Measurements from ENCODE around the gene SLCO2B1.

Gene SLCO2B1

DNA sequence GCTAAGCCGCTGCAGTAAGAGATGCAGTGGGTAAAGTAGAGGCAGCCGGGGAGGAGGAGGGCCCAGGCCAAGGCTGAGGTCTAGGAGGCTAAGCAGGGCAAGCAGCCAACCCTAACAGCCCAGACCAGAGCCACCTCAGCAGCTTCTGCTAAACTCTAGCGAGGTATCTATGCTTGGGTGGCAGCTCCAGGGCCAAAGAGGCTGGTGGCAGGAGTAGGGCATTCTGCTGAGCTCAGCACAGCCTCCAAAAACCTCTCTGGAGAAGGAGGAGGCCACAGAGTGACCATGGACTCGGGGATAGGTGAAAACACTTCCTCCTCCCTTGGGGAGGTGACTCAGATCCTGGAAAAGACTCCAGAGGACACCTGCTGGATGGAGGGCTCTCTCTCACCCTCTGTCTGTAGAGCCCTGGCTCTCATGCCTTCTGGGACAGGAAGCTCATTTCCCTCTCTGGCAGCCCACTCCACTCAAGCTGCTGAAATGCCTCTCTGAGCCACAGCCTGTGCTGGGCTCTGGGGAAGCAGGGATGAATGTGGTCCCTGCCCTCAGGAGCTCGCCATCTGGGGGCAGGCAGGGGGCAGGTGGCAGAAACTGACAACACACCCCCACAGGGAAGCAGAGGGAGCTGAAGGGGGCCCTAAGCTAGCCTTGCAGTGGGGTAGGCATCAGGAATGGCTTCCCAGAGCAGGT lies 73.2 kb downstream of the SLCO2B1 start:
- no peak for DNase-seq (ENCODE audit: low spot score)

DNA sequence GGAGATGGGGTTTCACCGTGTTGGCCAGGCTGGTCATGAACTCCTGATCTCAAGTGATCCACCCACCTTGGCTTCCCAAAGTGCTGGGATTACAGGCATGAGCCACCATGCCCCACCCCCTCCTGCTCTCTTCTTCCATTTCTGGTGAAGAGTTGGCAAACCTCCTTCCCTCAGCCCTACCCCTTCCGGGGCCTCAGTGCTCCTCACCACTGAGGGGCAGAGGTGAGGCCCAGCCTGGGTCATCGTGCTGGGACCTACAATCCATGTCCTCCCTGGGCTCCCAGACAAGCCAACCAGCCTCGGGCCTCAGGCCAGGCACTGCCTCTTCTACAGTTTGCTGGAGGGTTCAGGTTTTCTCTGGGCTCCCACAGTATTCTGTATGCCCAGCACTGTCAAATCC lies 74.9 kb downstream of the SLCO2B1 start:
- DNase-seq (ENCODE audit: low spot score), result no peak

DNA sequence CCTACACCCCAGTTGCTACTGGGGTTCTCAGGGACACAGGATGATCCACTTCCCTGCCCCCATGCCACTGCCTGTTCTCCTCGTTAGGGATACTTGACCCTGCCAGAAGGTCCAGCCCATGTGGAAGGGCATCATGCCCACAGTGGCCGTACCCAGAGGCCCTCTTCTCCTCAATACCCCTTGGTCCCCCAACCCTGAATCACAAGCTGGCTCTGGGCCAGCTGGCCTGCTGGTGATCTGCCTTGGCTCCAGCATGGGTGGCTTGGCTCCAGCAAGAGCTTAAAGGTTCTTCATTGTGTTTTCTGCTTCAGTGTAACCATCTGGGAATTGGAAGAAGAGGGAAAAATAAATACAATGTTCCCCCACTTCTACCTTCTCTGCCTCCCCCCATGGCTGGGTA lies 78.6 kb downstream of the SLCO2B1 start:
- DNase-seq (ENCODE audit: low spot score), result no peak

DNA sequence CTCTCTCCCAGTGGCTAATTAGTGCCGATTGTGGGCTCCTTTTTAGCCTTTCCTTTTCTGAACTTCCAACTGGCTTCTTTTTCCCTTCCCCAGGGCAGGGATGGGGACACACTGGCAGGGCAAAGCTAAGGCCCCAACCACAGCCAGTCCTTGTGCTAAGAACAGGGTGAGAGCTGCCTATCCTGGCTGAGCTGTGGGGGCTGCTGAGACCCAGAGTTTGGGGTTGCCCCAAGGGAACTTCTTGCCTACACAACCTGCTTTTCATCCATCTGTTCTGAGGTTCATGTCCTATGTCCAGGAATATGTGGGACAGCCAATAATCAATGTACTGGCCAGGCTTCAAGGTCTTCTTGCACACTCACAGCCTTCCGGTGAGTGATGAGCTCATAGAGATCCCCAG lies 79.7 kb downstream of the SLCO2B1 start:
- no peak for DNase-seq (ENCODE audit: low spot score)

DNA sequence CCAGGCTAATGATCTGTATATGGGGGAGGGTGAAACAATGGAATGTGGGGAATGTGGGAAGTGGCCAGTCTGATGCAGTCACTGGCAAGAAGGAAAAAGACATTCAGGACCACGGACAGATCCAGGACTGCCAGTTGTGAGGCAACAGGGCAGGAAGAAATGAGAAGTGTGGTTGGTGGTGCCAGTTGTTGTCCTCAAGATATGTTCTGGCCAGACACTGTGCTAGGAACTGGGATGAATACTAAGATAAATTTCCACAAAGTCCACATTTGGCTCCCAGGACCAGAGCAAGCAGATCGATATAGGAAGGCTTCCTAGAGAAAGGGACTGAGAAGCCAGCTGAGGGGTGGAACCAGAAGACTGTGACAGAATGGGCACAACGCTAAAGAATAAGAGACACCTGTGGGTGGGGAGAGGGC lies 82.9 kb downstream of the SLCO2B1 start:
- DNase-seq (ENCODE audit: low spot score), result peak; percentile 52

DNA sequence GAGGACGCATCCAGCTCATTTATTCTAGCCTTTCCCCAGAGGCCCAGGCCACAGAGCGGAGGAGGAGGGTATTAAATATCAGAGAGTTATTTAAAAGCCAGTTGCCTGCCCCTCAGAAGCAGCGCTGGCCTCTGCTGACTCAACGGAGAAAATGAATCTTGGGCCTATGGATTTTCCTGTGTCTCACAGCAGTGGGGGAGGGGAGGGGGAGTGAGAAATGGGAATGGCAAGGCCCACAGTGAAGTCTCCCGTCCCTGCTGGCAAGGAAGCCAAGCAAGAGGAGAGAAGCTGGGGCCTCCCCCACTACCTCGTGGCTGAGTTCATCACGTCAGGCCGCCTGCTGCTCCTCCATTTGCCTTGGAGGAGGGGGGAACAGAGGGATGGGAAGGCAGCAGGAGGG lies 85.2 kb downstream of the SLCO2B1 start:
- no peak for DNase-seq (ENCODE audit: low spot score)

DNA sequence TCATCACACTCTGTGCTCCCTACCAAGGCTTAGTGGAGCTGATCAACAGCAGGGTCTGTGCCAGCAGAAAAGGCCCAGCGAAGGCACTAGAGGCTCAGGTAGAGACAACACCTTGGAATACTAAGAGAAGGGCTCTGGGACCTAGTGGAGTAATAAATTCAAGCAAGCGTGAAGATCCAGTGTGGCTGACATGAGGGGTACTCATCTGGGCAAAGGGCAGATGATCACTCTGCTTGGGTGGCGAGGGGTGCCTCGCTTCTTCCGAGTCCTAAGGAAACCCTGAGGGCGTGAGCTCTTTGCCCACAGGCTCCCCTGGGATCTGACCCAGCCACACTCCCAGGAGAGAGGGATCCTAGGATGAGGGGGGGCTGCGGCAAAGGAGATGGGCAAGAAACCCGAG lies 86.1 kb downstream of the SLCO2B1 start:
- no peak for DNase-seq (ENCODE audit: low spot score)

DNA sequence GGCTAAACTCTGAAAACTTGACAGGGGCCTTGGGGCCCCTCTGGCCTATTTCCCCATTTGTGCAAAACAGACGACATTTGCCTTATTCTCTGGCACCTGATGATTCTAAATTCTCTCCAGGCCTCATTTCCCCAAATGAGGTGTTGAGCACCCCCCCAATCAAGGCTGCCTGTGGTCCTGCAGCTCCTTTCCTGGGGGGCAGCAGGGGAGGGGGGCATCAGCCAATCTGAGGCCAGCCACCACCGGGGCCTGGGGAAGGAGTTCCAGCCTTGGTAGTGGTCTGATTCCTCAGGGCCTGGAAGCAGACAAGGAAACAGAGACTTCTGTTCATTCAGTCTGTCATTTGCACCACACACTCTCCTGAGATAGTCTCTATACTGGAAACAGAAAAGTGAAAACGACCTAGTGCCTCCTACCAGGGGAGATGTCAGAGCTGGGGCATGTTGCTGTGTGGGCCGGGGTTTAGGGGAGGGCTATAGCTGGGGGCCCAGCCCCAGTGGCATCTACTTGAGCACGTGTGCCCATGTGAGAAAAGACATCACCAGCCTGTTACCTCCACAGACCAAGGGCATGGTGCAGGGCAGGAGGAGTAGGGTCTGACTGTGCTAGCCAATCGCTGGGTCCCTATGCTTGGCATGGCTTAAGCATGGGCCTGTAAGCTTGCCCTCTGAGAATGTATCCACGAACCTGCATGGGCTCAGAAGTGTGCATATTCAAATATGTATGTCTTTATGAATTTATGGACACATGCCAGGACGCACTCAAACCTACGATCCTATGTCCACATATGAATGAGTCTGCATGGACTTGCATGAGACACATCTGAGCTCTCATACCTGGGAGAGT lies 87.9 kb downstream of the SLCO2B1 start:
- DNase-seq (ENCODE audit: low spot score), result no peak

DNA sequence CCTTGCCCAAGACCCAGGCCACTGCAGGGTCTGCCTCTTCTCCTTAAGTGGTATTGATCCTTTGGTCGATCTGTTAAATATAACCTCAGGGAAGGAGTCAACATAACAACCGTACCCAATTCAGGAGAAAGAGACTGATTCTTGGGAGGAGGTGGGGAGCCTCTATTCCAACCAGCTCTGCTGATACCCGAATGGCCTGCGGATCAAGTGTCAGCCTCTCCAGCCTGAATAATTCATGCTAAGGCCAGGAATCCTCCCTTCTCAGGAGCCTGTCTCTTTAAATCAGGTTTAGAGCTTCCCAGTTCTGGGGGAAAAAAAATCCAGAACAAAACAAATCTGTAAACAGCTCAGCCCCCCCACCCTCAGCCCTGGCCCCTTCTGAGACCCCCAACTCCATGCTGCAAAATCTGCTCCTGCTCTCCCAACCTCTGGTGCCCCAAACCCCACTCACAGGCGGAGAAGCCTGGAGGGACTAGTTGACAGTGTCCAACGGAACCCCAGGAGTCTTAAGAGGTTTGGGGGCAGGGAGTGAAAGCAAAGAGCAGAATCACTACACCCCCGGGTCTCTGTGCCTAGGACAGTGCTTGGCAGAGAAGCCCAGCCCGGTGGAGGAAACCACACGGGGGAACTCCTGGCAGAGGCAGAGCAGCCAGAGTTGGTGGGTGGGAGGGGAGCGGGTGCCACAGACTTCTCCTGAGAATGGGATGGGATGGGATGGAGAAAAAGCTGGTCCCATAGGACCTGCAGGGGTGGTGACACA lies 88.8 kb downstream of the SLCO2B1 start:
- DNase-seq (ENCODE audit: low spot score), result no peak

DNA sequence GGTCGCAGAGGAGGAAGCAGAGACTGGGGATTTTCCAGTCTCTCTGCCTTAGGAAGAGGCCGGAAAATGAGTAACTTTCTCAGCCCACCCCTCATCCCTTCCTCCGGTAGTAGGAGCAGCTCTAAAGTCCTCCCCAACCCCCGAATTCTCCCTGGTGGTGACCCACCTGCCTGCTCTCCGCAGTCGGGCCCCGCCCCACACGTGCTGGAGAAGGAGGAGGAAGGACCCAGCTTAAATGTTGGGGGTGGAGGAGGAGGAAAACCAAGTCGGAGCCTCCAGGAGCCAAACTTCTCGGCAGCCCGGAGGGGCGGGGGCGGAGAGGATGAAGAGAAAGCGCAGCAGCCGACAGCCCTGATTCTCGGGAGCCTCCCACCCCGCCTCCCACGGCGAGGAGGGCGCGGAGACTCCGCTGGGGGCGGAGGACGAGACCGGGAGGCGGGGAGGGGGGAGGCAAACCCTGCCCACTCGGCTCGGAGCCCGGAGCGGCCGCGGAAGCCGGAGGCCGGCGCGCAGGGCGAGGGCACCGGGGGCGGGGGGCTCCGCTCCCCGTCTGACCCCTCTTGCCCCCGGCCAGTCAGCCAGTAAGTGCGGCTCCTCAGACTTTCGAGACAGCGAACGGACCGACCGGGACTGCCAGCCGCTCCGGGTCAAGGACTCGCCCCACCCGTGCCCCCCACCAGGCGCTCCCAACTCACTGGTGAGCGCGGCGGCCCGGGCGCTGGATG lies 89.6 kb downstream of the SLCO2B1 start, which contains the start of gene TPBGL:
Gene TPBGL, plus strand, starts transcription at position 464 of the 725 bp plus-strand sequence. CDS start 276 bp downstream, outside the sequence.
- DNase-seq (ENCODE audit: low spot score), result no peak

DNA sequence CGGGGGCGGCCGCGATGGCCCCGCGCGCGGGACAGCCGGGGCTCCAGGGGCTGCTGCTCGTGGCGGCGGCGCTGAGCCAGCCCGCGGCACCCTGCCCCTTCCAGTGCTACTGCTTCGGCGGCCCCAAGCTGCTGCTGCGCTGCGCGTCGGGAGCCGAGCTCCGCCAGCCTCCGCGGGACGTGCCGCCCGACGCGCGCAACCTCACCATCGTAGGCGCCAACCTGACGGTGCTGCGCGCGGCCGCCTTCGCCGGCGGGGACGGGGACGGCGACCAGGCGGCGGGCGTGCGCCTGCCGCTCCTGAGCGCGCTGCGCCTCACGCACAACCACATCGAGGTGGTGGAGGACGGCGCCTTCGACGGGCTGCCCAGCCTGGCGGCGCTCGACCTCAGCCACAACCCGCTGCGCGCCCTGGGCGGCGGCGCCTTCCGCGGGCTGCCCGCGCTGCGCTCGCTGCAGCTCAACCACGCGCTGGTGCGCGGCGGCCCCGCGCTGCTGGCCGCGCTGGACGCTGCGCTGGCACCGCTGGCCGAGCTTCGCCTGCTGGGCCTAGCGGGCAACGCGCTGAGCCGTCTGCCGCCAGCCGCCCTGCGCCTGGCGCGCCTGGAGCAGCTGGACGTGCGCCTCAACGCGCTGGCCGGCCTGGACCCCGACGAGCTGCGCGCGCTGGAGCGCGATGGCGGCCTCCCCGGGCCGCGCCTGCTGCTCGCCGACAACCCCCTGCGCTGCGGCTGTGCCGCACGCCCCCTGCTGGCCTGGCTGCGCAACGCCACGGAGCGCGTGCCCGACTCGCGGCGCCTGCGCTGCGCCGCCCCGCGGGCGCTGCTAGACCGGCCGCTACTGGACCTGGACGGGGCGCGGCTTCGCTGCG lies 90.4 kb downstream of the SLCO2B1 start:
- peak; percentile 84 for DNase-seq (ENCODE audit: low spot score)

DNA sequence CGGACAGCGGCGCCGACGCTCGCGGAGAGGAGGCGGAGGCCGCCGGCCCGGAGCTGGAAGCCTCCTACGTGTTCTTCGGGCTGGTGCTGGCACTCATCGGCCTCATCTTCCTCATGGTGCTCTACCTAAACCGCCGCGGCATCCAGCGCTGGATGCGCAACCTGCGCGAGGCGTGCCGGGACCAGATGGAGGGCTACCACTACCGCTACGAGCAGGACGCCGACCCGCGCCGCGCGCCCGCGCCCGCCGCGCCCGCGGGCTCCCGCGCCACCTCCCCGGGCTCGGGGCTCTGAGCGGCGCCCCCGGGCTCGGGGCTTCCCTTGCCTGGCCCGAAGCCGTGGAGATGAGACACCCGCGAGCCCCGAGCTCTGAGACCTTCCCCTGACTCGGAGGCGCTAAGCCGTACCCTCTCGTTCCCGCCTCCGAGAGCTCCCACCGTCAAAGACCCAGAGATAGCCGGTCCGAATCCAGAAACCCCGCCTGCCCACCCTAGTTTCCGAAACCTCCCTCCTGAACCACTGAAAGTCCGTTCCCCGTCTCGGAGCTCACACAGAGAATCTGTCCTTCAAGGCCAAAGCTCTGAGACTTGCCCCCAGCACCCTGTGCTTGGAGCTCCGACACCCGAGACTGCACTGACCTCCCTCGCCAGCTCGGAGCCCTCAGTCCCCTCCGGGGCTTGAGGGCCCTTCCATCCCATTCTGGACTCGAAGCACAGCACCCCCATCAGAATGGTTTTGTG lies 91.2 kb downstream of the SLCO2B1 start:
- DNase-seq (ENCODE audit: low spot score), result no peak

DNA sequence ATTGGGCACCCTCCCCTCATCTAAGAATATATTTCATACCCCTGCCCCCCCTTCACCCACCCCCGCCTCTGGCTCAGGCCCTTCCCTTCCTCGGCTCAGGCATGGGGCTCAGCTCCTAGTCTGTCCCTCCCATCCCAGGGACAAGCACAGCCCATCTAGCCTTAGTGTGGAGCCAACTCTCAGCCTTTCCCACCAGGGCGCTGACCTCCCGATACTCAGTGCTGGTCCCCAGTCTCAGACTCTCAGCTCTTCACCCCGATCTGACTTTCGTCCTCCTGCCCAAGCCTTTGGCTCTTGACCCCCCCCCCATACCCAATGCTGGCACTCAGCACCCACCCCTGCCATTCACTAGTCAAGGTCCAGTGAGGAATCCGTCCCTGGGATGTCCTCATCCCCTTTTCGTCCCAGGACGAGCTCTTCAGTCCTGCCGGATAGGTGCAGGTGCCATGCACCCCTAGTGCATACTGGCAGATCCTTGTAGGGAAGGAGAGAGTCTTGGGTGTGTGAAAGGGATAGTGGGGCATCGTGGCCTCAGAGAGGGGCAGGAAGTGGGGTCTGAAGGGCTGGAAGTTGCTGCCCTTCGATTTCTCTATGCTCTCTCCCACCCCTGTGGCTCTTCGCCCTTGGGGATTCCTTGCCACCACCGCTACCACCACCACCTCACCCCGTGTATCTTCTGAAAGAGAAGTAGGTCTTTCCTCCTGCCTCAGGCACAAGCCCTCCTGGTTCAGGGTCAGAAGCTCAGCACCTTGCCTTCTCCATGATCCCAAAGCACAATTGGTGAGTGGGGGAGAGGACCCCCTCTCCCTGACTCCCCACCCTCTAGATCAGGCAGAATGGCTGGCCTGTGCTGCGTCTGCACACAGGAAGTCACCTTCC lies 92.1 kb downstream of the SLCO2B1 start:
- DNase-seq (ENCODE audit: low spot score), result no peak

DNA sequence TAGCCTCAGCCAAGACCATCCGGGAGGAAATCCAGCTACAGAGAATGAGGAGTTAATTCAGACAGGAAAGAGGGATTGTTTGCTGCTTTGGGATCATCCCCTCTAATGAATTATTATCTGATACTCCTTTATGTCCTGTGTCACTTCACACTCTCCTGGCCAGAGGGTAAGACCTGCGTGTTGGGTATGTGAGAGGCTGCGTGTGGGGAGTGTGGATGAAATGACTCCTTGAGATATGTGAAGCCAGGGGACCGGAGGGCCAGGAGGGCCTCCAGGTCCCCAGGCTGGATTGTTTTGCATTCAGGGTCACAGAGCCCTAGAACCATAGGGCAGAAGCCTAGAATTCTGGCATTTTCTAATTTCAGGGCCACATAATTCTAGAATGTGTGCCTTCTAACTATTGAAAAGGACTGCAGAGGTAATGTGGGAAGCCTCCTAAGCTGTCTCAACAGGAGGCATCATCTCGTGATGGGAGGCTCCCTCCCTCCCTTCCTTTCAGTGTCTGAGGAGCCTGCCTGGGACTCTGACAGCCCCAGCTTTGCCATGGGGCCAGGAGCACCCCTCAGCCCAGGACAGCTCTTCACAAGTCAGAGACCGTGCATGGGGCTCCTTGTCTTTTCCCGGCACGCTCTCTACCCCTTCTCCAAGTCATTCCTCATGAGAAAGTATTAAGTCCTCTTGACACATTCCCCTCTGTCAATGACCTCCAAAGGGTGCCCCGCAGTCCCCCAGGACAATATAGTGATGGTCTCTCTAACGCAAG lies 93.3 kb downstream of the SLCO2B1 start:
- DNase-seq (ENCODE audit: low spot score), result no peak

DNA sequence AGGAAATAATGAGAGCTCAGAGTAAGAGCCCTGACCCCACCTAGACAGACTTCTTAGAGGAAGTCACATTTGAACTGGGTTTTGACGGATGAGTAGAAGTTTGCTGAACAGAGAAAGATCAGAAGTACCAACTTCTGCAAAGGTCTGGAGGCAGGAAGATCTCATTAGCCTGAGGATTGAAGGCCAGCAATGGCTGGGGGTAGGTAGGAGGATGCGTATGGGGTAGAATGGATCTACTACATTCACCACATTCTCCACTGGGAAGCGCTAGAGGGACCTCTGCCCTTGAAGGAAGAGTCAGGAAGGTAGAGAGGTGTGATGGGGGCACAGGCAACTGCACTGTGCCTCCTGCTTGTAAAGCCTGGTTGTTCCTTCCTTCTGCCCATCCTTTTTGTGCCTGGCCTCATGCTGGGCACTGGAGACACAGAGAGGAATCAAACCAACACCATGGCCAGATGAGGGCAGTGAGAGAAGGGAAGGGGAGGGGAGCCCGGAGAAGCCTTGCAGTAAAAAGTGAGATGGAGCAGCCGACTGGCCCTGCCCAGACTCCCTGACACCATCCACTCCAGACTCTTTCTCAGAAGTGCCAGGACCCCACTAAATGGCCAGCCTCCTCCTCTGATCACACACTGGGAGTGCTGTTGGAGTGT lies 94.6 kb downstream of the SLCO2B1 start:
- DNase-seq (ENCODE audit: low spot score), result no peak

DNA sequence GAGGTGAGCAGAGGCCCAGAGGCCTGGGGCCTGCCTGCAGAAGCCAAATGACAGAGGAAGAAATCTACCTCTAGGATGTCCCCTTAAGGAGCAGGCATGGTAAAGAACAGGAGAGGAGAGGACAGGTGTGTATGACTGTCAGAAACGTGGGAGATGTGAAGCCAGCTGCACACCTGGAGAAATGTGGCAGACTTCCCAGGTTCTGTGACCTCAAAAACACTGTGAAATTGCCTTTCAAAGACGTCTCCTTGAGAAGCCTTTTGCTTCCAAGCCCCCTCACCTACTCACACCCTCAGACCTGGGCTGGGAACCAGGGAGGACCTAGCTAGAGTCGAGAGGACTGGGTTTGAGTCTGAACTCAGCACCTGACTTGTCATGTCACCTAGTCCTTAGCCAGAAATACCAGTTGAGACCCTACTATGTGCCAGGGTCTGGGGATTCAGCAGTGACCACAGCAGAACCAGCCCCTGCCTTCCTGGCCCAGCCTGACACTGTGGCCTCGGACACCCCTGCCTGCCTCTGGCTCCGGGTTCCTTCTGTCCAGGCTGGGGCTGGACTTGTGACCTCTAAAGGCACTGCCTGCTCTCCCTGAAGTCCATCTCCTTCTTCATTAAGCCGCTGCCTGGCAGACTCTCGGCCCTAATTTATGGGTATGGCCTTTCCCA lies 95.2 kb downstream of the SLCO2B1 start:
- DNase-seq (ENCODE audit: low spot score), result no peak

DNA sequence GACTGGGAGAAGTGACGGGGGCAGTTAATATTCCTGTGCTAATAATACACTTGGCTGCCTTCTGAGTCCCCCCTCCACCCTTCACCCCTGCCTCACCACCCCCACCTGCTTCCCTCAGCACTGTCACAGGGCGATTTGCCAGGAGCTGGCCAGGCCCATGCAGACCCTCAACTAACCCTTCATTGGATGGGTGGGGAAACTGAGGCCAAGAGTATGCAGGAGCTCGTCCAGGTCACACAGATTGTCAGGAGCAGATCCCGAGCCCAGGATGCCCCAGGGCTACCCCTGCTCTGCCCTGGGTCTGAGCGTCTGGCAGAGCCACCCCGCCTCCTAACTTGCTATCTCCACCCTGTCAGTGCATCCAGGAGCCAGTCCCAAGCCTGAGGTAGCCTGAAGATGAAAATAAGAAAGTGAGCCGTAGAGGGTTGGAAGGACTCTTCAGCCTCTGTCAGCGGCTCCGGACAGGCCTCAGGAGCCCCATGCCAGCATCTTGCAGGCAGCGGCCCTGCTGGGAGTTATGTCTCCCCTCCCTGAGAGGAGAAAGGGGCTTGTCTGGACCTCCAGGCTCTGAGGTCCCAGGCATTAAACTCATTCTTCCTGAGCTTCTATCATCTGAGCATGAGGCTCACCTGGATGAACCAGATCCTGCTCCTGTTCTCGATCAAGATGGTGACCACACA lies 95.9 kb downstream of the SLCO2B1 start:
- no peak for DNase-seq (ENCODE audit: low spot score)
